Stomach (tissue), 4 donors: ENCODE data around the gene GPATCH2.

ENCODE experiments used
- EP300 ChIP-seq: sonication (generic); formaldehyde crosslinking; IDR thresholded peaks from one replicate; pipeline ENCODE4 v1.6.1; 2017; ENCODE audit warnings: antibody characterized with exemption
- POLR2A ChIP-seq, 4 donors: fragments of 450-650 bp; IDR thresholded peaks; one replicate each; pipeline ENCODE4 v1.6.1; 2016; ENCODE audit warnings: antibody characterized with exemption in 4 of 4, control low read depth in 2 of 4, mild to moderate bottlenecking in 1 of 4, moderate library complexity in 1 of 4
- POLR2AphosphoS5 ChIP-seq, 3 donors: sonication (generic); formaldehyde crosslinking; IDR thresholded peaks; one replicate each; pipeline ENCODE4 v1.6.1; 2016; ENCODE audit warnings: antibody characterized with exemption in 3 of 3
- TF ChIP-seq, protein P1 (sequence below), 7 experiments: fragments of 450-650 bp in 4 of 7; fragments of 200-600 bp in 3 of 7; sonication (generic) in 3 of 7; IDR thresholded peaks; one replicate each; pipeline ENCODE4 v1.5.1; 2016 to 2019; ENCODE audit warnings: antibody characterized with exemption in 7 of 7, control low read depth in 2 of 7, mild to moderate bottlenecking in 1 of 7

DNA sequence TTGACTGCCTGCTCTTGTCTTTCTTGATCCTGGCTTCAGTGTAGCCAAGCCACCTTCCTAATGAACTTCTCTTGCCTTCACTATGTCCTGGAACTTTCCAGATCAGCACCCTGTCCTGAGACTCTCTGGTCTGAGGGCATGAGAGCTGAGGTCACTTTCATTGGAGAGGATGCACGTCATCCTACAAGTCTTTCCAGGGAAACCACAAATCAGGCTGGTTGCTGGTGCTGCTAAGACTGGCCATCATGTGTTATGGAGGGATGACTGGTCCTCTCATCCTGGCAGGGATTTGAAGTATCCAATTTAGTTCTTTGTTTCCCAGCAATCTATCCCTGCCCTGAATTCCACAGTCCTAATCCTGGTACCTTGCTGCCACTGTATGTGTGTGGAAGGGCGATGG, 228.6 kb downstream of the GPATCH2 start:
- TF ChIP-seq, protein P1, sequence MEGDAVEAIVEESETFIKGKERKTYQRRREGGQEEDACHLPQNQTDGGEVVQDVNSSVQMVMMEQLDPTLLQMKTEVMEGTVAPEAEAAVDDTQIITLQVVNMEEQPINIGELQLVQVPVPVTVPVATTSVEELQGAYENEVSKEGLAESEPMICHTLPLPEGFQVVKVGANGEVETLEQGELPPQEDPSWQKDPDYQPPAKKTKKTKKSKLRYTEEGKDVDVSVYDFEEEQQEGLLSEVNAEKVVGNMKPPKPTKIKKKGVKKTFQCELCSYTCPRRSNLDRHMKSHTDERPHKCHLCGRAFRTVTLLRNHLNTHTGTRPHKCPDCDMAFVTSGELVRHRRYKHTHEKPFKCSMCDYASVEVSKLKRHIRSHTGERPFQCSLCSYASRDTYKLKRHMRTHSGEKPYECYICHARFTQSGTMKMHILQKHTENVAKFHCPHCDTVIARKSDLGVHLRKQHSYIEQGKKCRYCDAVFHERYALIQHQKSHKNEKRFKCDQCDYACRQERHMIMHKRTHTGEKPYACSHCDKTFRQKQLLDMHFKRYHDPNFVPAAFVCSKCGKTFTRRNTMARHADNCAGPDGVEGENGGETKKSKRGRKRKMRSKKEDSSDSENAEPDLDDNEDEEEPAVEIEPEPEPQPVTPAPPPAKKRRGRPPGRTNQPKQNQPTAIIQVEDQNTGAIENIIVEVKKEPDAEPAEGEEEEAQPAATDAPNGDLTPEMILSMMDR (IDR thresholded peaks at IDR 0.05) = no peak
- TF ChIP-seq POLR2AphosphoS5 (IDR thresholded peaks at IDR 0.05) = no peak
- TF ChIP-seq POLR2A (IDR thresholded peaks at IDR 0.05) = no peak
- TF ChIP-seq EP300 = no peak
